ENCODE measurements around the gene ANK3. TPM values are rescaled to one million over a fixed set of nuclear protein-coding genes. Genes with fewer than 3 reads are reported as not detected.

ANK3 gene
- total RNA-seq, 1 experiment from 2014 or later = 0.97 TPM

DNA sequence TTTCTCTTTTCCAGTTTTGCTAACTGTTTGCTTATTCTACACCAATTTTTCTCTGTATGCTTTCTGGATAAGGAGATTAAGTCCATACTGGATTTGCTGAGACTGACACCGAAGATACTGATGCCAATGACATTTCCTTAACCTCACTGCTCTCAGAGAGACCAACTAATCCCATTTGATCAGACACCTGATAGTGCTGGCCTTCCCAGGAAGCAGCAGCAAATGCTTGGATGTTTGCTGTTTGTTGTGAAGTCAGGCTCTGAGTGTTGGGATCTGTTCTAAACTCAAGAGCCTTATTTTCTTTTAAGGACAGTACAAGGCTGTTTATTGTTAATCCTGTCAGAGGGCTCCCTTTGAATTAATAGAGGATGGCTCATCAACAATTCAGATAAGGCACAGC lies 143.3 kb downstream of the ANK3 start:
- Histone ChIP-seq H3K36me3 (no peaks in the 10 kb centered on the region), H3K9me3 (replicated peaks) (no peaks in the 10 kb centered on the region), H3K27ac (no peak overlapping the region), H3K4me3 (no peak overlapping the region), H3K4me1 (replicated peaks) (no peaks in the 10 kb centered on the region), H3K27me3 (replicated peaks) (no peaks in the 10 kb centered on the region)
- DNase-seq (ENCODE audit: low read depth in 1 of 2, low spot score in 2 of 2) = no peak

DNA sequence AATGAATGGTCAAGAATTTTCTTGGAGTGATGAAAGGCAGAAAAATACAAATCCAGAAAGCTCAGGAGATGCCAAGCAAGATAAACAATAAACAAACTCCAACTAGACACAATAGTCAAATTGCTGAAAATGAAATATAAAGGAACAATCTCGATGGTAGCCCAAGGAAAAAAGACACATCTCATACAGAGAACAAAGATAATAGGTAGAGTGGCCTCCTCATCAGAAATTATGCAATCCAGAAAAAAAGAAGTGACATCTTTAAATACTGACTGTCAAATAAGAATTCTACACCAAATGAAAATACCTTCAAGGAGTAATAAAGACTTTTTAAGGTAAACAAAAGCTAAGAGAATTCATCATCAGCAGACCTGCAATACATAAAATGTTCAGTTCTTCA lies 150.4 kb downstream of the ANK3 start:
- no peaks in the 10 kb centered on the region for H3K4me1 ChIP-seq (replicated peaks)

DNA sequence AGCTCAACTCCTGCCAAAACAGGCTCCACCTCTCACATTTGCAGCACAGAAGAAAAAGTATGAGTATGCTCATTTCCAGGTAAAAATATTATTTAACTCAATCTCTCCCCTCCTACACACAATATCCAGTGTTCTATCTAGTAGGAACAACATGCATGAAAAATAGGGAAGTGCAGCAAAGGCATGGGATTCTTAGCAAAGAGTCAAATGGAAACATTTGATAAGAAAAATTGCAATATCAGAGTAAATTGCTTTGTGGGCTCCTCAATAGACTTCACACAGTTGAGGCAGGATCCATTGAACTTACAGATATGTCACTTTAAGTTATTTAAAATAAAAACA lies 150.9 kb downstream of the ANK3 start:
- no peak overlapping the region for H3K27ac ChIP-seq
- no peaks in the 10 kb centered on the region for H3K36me3 ChIP-seq
- H3K27me3 ChIP-seq (replicated peaks) = no peaks in the 10 kb centered on the region
- no peaks in the 10 kb centered on the region for H3K4me1 ChIP-seq (replicated peaks)
- H3K9me3 ChIP-seq (replicated peaks) = no peaks in the 10 kb centered on the region
- DNase-seq (ENCODE audit: low read depth in 1 of 2, low spot score in 2 of 2) = no peak
- no peak overlapping the region for H3K4me3 ChIP-seq

More for the DNA sequence above, 150.4 kb downstream of the ANK3 start:
- Histone ChIP-seq H3K27ac (no peak overlapping the region), H3K27me3 (replicated peaks) (no peaks in the 10 kb centered on the region), H3K36me3 (no peaks in the 10 kb centered on the region), H3K4me3 (no peak overlapping the region), H3K9me3 (replicated peaks) (no peaks in the 10 kb centered on the region)
- DNase-seq (ENCODE audit: low read depth in 1 of 2, low spot score in 2 of 2) = no peak

DNA sequence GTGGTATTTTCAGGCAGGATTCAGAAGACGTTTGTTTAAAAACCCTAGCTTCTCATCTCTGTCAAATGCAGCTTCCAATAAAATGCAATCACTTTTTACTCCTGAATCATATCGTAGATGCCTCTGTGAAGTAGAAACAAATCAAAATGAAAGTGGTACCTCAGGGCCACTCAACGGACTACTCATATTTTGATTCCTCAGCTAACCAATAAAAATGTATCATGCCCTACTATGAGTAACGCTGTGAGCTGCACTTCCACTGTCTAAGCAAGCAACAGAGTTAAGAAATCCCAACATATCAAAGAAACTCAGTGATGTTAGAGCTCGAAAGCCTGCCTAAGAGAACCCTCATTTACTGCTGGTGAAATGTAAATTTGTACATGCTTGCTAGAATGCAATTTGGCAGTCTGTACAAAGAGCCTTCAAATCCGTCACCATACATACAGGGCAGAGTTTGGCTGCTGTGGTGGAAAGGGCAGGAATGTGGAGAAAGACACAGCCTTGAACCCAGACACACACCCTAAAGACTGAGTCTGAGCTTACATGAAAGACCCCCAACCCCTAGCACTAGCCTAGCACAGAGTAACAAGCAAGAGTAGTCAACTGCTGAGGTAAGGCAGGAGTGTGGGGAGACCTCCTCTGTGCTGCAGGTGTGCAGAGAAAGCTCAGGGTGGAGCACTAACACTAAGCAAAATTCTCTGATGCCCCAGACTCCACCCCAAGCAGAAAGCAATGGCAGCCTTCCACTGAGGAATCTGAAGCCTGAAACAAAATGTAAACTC lies 151.5 kb downstream of the ANK3 start:
- H3K36me3 ChIP-seq = no peaks in the 10 kb centered on the region
- no peak overlapping the region for H3K4me3 ChIP-seq
- no peak for DNase-seq (ENCODE audit: low read depth in 1 of 2, low spot score in 2 of 2)
- H3K4me1 ChIP-seq (replicated peaks) = no peaks in the 10 kb centered on the region
- no peak overlapping the region for H3K27ac ChIP-seq
- no peaks in the 10 kb centered on the region for H3K9me3 ChIP-seq (replicated peaks)
- no peaks in the 10 kb centered on the region for H3K27me3 ChIP-seq (replicated peaks)

DNA sequence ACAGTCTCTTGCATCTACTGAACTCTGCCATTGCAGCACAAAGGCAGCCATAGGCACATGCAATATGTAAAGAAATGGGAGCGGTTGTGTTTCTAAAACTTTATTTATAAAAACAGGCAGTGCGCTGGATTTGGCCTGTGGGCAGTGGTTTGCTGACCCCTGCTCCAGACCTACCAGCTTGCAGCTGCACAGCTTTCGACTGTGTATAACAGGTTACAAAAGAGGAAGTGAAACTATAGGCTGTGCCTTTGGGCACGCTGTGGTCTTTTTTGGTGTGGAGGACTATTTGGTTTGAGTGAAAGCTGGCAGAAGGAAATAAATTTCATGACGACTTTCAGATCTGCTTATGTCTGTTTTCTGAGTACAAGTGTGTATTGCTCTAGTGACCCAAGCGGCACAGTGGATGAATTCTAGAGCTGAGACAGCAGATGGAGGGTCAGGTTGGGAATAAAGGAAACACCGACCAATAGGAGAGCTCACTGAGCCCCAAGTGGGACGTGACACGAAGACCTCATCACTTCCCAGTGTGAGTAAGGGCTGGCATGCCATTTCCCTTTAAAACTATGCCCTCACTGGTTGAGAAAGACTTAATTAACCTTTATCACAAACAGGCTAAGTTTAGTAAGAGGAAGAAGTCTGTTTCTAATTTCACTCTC lies 152.7 kb downstream of the ANK3 start:
- H3K4me1 ChIP-seq (replicated peaks) = no peaks in the 10 kb centered on the region
- DNase-seq (ENCODE audit: low read depth in 1 of 2, low spot score in 2 of 2) = no peak
- no peaks in the 10 kb centered on the region for H3K9me3 ChIP-seq (replicated peaks)
- no peaks in the 10 kb centered on the region for H3K27me3 ChIP-seq (replicated peaks)
- H3K36me3 ChIP-seq = no peaks in the 10 kb centered on the region
- no peak overlapping the region for H3K27ac ChIP-seq
- no peak overlapping the region for H3K4me3 ChIP-seq

DNA sequence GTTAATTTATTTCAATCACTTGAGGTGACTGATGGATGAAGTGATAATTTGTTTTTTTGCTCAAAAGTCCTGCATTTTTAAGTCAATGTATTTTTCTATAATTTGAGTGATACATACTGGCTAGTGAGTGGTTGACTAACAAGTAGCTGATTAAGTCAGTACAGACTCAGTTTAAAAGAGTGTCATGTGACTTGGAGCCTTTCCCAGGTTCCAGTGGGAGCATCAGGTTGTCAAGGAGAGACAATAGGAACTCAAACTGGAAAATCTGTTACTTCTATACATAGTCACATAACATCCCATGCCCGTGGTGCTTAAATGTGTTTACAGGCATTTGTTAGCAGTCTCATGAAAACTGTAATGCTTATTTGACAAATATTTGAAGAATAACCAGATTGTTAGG lies 154.7 kb downstream of the ANK3 start:
- Histone ChIP-seq H3K27me3 (replicated peaks) (no peaks in the 10 kb centered on the region), H3K4me3 (no peak overlapping the region), H3K4me1 (replicated peaks) (no peaks in the 10 kb centered on the region), H3K36me3 (no peaks in the 10 kb centered on the region), H3K27ac (no peak overlapping the region), H3K9me3 (replicated peaks) (no peaks in the 10 kb centered on the region)
- no peak for DNase-seq (ENCODE audit: low read depth in 1 of 2, low spot score in 2 of 2)

DNA sequence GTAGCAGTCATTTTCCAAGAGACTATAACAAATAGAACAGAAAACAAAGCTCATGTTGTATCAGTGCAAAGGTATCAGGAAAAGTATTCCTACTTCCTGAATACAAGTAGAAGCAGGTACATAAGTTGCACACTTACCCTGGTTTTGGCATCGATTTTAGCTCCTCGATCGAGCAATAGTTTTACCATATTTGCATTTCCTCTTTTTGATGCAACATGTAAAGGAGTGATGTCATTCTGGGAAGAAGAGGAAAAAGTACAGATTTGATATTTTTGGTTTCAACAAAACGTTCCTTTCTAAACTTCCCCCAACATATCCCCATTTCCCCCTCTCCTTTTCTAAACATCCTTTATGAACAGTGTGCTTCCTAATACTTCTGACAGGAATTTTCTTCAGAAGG lies 155.1 kb downstream of the ANK3 start:
- H3K36me3 ChIP-seq = no peaks in the 10 kb centered on the region
- H3K27ac ChIP-seq = no peak overlapping the region
- no peaks in the 10 kb centered on the region for H3K4me1 ChIP-seq (replicated peaks)
- H3K4me3 ChIP-seq = no peak overlapping the region
- H3K9me3 ChIP-seq (replicated peaks) = no peaks in the 10 kb centered on the region
- DNase-seq (ENCODE audit: low read depth in 1 of 2, low spot score in 2 of 2) = no peak
- H3K27me3 ChIP-seq (replicated peaks) = no peaks in the 10 kb centered on the region

DNA sequence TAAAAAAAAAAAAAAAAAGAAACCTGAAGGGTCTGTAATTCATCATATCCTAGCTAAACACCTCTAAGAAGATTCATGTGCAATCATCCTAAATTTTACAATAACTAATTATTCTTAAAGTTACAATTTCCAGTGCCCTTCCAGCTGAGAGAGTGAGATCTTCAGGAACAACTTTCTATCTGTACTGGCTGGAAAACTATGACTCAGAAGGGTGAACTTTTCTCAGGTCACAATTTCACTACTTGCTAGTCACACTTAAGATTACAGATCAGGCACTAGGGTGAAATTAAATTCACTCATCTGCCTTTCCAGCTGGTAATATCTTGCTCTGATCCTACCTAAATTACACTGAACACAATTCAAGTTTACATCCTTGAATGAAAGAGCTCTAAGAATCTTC lies 158.8 kb downstream of the ANK3 start:
- no peak overlapping the region for H3K27ac ChIP-seq
- no peak for DNase-seq (ENCODE audit: low read depth in 1 of 2, low spot score in 2 of 2)

DNA sequence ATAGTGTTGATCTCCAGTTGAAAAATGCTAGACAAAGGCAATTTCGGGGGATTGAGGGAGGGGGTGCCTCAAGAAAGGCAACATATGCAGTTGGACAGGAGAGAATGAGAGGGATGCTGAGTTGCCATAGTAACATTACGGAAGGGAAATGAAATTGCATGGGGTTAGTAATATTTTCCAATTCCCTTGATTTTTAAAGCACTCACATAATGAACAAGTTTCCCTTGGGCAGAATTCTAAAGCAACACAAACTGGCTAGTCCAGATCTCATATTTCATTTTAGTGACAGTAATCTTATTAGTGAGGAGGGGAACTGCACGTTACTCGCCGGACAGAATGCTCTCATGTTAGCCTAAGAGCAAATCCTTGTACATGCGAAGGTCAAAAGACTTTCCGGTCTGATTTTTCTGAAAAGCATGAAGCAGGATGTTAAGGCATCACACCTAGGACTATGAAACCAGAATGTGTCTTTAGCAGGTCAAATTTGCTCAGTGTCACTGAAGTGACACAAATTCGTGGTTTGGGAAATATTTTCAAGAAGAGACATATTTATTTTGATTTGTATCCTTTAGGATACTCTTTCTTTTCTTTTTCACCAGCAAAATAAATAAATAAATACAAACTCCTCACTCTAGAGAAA lies 165.5 kb downstream of the ANK3 start:
- H3K27ac ChIP-seq = no peak overlapping the region

More for the DNA sequence above, 158.8 kb downstream of the ANK3 start:
- Histone ChIP-seq H3K36me3 (no peaks in the 10 kb centered on the region), H3K9me3 (replicated peaks) (no peaks in the 10 kb centered on the region), H3K4me3 (no peak overlapping the region), H3K4me1 (replicated peaks) (no peaks in the 10 kb centered on the region), H3K27me3 (replicated peaks) (no peaks in the 10 kb centered on the region)

DNA sequence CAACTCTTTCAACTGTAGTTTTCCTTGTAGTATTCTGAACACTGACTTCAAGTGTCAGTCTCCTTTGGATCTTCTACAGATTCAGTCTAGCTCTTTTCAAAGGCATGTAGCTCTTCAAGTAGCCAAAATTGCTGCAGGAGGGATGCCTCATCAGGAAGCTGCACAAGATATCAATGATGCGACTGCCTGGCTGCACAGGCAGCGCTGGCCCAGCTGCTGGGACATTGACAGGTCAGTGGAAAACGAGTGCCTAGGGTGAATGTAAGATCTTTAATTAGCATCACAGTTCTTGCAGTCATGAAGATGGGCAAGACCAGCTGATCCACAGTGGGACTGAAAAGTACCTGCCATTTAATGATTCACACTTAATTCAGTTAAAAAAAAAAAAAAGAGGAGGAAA lies 167.6 kb downstream of the ANK3 start:
- DNase-seq (ENCODE audit: low read depth in 1 of 2, low spot score in 2 of 2) = no peak
- H3K36me3 ChIP-seq = no peaks in the 10 kb centered on the region
- H3K9me3 ChIP-seq (replicated peaks) = no peaks in the 10 kb centered on the region
- H3K27ac ChIP-seq = no peak overlapping the region
- 0 out of 2 replicates have a peak, but pooled peaks cover 3% of the 10 kb centered on the region for H3K27me3 ChIP-seq (replicated peaks)
- H3K4me1 ChIP-seq (replicated peaks) = no peaks in the 10 kb centered on the region
- H3K4me3 ChIP-seq = no peak overlapping the region

More for the DNA sequence above, 165.5 kb downstream of the ANK3 start:
- Histone ChIP-seq H3K36me3 (no peaks in the 10 kb centered on the region), H3K4me3 (no peak overlapping the region), H3K27me3 (replicated peaks) (0 out of 2 replicates have a peak, but pooled peaks cover 3% of the 10 kb centered on the region), H3K4me1 (replicated peaks) (no peaks in the 10 kb centered on the region), H3K9me3 (replicated peaks) (no peaks in the 10 kb centered on the region)
- no peak for DNase-seq (ENCODE audit: low read depth in 1 of 2, low spot score in 2 of 2)

DNA sequence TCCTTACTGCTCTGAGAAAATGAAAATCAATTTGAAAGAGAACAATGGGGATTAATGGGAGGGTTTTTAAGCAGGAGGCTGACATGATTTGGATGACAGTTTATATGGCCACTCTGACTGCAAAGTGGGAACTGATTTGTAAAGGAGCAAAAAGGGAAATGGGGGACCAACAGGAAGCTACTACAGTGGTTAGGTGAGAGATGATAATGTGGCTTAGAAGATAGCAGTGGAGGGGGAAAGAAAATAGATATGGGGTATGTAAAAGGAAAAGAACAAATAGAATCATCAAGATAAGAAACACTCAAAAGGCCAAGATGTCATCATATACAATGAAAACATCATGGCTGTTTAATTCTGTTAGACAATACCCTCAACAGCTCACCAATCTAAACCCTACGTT lies 177.5 kb downstream of the ANK3 start:
- H3K27ac ChIP-seq = no peak overlapping the region
- no peaks in the 10 kb centered on the region for H3K4me1 ChIP-seq (replicated peaks)
- no peak for DNase-seq (ENCODE audit: low read depth in 1 of 2, low spot score in 2 of 2)
- H3K36me3 ChIP-seq = no peaks in the 10 kb centered on the region
- 0 out of 2 replicates have a peak, but pooled peaks cover 3% of the 10 kb centered on the region for H3K27me3 ChIP-seq (replicated peaks)
- no peaks in the 10 kb centered on the region for H3K9me3 ChIP-seq (replicated peaks)
- H3K4me3 ChIP-seq = no peak overlapping the region

DNA sequence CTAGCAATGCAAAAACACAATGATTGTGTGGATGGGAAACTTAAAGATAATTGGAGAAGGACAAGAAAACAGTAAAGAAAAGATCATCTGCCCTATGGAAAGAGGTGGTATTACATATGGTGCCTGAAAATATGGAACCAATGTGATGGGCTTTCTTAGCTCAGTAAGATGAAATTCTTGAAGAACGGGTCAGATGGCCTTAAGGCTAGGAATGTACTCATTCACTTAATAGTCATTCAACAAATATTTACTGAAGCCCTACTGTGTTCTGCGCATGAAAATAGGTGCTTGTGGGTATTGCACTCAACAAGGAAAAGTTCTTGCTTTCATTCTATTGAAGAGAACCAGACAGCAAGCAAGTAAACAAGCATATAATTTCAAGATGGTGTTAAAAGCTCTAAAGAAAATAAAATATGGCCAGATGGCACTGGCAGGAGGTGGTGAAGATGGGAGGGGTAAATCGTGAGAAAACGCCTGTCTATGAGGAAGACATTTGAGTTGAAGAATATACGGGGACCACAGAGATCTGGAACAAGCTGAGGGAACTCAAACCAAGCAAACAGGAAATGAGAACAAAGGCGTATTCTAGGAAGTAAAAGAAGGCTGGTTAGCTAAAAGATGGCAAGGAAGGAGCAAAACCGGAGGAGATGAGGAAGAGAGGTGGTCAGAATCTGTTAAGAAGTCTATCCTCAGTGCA lies 179.7 kb downstream of the ANK3 start:
- no peaks in the 10 kb centered on the region for H3K4me1 ChIP-seq (replicated peaks)
- H3K9me3 ChIP-seq (replicated peaks) = no peaks in the 10 kb centered on the region
- no peak overlapping the region for H3K27ac ChIP-seq
- no peaks in the 10 kb centered on the region for H3K36me3 ChIP-seq
- 0 out of 2 replicates have a peak, but pooled peaks cover 3% of the 10 kb centered on the region for H3K27me3 ChIP-seq (replicated peaks)
- no peak overlapping the region for H3K4me3 ChIP-seq
- DNase-seq (ENCODE audit: low read depth in 1 of 2, low spot score in 2 of 2) = no peak

DNA sequence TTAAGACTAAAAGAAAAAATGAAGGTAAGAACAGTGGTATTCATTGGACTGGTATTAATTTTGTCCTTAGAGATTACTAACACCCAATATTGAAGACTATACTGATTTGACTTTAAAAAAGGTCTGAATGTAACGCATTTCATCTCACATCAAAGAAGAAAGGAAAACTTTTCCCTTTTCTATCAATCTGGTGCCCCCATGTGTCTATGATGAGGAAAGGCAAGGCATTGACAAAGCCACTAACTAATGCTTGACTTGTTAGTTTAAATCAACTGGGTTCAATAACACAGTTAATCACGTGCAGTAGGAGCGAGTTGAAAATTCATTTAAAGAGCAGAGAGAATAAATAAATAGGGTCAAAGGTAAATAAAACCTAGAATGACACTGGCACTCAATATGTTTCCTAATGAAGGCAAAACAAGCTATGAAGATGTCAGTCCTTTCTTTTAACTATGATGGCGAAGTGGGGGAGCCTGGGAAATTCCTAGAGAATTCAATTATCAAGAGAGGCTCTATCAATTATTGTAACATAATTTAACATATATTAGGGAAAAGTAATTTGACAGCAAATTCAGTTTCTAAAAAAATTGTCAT lies 180.9 kb downstream of the ANK3 start:
- no peak overlapping the region for H3K27ac ChIP-seq
- peak in 1 of 2 experiments; percentile 18 for DNase-seq (ENCODE audit: low read depth in 1 of 2, low spot score in 2 of 2)
- no peak overlapping the region for H3K4me3 ChIP-seq

More for the DNA sequence above, 180.9 kb downstream of the ANK3 start:
- Histone ChIP-seq H3K36me3 (no peaks in the 10 kb centered on the region), H3K4me1 (replicated peaks) (no peaks in the 10 kb centered on the region), H3K27me3 (replicated peaks) (0 out of 2 replicates have a peak, but pooled peaks cover 3% of the 10 kb centered on the region), H3K9me3 (replicated peaks) (no peaks in the 10 kb centered on the region)

All from SJSA1 (cell line).